Fibroblast of skin of scalp (primary cell): ENCODE results near the gene BCL2L13. TPM values are rescaled to one million over a fixed set of nuclear protein-coding genes. Genes with fewer than 3 reads are reported as not detected.
"Not testable (repeated sequence)": the region's sequence is repeated elsewhere in the genome, so short reads cannot be mapped to it uniquely, and the experiment has no call there.

Experiments used
- DNase-seq: peaks from one replicate; pipeline ENCODE4 v3.0.0-alpha.2; 2013
- polyA plus RNA-seq, 2 experiments: library from polyadenylated mRNA; unstranded; fragments of 120-200 nt; gene quantifications; one replicate each; pipeline ENCODE4 v1.2.1, GENCODE V29; 2013; ENCODE audit not compliant: insufficient read length in 2 of 2

Gene BCL2L13
- 36.3 TPM for polyA plus RNA-seq (2013, experiment 1 of 2; ENCODE audit: insufficient read length)
- polyA plus RNA-seq (2013, experiment 2 of 2; ENCODE audit: insufficient read length): 35.6 TPM

- DNase-seq: peak; percentile 87
Measured at GRCh38 chr22:17638432-17639246, at the start of gene BCL2L13. BCL2L13 (plus strand) TSS chr22:17638757; CDS start chr22:17655712, 16,955 bp downstream.

GRCh38 chr22:17589810-17590375 is 48.7 kb upstream of the BCL2L13 start:
- no peak for DNase-seq

- DNase-seq: no peak
Measured at GRCh38 chr22:17590586-17590985, 48.0 kb upstream of the BCL2L13 start.

- no peak for DNase-seq
Measured at GRCh38 chr22:17592201-17592600, 46.4 kb upstream of the BCL2L13 start.

- no peak for DNase-seq
Measured at GRCh38 chr22:17596226-17596625, 42.3 kb upstream of the BCL2L13 start.

- DNase-seq: no peak
Measured at GRCh38 chr22:17597217-17597616, 41.3 kb upstream of the BCL2L13 start.

- no peak for DNase-seq
Measured at GRCh38 chr22:17598318-17598717, 40.2 kb upstream of the BCL2L13 start.

- no peak for DNase-seq
Measured at GRCh38 chr22:17601031-17601430, 37.5 kb upstream of the BCL2L13 start.

- DNase-seq: no peak
Measured at GRCh38 chr22:17603668-17604067, 34.9 kb upstream of the BCL2L13 start.

- DNase-seq: peak; percentile 47
Measured at GRCh38 chr22:17606496-17606895, 32.1 kb upstream of the BCL2L13 start.

- DNase-seq: no peak
Measured at GRCh38 chr22:17607891-17608521, 30.6 kb upstream of the BCL2L13 start.

GRCh38 chr22:17612057-17612456 is 26.5 kb upstream of the BCL2L13 start:
- peak; percentile 47 for DNase-seq

GRCh38 chr22:17613280-17613679 is 25.3 kb upstream of the BCL2L13 start:
- no peak for DNase-seq

- DNase-seq: no peak
Measured at GRCh38 chr22:17627961-17628405, 10.6 kb upstream of the BCL2L13 start.

- peak; percentile 95 for DNase-seq
Measured at GRCh38 chr22:17628406-17629172, 10.0 kb upstream of the BCL2L13 start, which contains the start of gene ATP6V1E1. ATP6V1E1 (minus strand) TSS chr22:17628749; CDS start chr22:17628635, 114 bp downstream.

GRCh38 chr22:17629173-17629489 is 9.4 kb upstream of the BCL2L13 start:
- DNase-seq: no peak

GRCh38 chr22:17629641-17630040 is 8.9 kb upstream of the BCL2L13 start:
- DNase-seq: no peak

GRCh38 chr22:17631076-17631565 is 7.4 kb upstream of the BCL2L13 start:
- DNase-seq: no peak

- peak; percentile 53 for DNase-seq
Measured at GRCh38 chr22:17633217-17633997, 5.2 kb upstream of the BCL2L13 start.

GRCh38 chr22:17633998-17634323 is 4.6 kb upstream of the BCL2L13 start:
- no peak for DNase-seq

- no peak for DNase-seq
Measured at GRCh38 chr22:17634696-17635095, 3.9 kb upstream of the BCL2L13 start.

- DNase-seq: not testable (repeated sequence)
Measured at GRCh38 chr22:17636850-17637249, 1.7 kb upstream of the BCL2L13 start.
